DMS153 (cell line): Measurements from ENCODE around the gene IL3RA.
"Not testable (repeated sequence)": the region's sequence is repeated elsewhere in the genome, so short reads cannot be mapped to it uniquely, and the experiment has no call there.

Experiments used
- DNase-seq: peaks from one replicate; lab custom pipeline; 2025; lab: John Stamatoyannopoulos, UW

IL3RA gene

GRCh38 chrX:1400049-1400448, 63.5 kb downstream of the IL3RA start:
- no peak for DNase-seq

DNA sequence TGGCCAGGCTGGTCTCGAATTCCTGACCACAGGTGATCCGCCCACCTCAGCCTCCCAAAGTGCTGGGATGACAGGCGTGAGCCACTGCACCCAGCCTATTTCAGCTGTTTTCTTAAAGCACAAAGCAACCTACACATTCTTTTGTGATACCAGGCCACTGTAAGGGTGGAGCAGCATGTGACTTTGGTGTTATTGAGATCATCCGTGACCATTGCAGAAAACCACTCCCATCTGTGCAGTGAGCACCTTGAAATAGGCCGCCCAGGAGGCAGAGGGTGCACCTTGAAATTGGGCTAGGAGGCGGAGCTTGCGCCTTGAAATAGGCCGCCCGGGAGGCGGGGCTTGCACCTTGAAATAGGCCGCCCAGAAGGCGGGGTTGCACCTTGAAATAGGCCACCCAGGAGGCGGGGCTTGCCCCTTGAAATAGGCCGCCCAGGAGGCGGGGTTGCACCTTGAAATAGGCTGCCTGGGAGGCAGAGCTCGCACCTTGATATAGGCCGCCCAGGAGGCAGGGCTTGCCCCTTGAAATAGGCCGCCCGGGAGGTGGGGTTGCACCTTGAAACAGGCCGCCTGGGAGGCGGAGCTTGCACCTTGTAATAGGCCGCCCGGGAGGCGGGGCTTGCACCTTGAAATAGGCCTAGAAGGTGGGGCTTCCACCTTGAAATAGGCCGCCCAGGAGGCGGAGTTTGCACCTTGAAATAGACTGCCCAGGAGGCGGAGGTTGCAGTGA, 64.3 kb downstream of the IL3RA start:
- DNase-seq = no peak

DNA sequence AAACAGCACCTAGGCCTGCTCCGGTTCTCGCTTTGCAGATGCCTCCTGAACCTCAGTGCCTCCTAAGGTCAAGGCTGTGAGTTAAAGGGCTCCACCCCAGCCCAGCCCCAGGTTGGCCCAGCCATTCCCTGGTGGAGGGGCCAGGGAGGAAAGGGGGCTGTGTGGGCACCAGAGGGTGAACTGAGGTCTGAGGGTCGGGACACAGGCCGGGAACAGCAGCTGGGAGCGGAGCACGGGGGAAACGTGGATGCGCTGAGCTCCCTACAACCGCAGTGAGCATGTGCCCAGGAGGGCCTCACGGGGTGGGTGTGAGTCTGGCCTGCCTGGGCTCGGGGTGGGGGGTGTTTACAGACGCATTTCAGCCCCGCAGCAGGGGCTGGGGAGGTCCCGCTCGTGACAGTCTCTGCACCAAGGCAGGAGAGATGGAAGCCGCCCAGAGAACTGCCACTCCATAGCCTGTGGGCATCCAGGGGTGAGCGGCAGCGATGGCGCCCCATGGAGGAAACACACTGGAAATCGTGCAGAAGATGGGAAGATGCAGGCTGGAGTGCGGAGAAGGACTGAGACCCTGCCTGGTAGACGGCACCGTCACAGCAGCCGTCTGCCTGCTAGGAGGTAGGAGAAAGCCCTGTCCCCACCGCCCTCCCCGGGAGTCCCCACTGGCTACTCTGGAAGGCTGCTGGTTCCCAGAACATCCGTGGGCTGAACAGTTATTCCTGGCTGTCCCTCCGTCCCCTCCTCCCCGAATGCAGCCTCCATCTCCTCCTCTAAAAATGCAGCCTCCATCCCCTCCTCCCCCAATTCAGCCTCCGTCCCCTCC, 65.2 kb downstream of the IL3RA start:
- no peak for DNase-seq

DNA sequence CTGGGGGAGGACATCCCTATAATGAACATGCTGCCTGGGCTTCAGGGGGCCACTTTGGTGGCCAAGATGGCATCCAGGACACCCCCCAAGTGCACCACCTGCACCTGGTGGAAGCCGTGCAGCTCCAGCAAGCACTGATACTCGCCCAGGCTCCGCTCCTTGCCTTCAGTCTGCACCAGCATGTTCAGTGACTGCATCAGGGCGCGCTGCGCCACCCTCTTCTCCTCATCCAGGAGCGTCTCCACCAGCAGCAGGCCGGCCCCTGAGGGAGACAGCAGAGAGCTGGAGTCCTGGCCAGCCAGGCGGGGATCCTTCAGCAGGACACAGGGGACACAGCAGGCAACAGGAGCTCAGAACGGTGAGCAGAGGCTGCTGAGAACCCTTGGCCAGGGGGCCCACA, 66.6 kb downstream of the IL3RA start:
- no peak for DNase-seq

DNA sequence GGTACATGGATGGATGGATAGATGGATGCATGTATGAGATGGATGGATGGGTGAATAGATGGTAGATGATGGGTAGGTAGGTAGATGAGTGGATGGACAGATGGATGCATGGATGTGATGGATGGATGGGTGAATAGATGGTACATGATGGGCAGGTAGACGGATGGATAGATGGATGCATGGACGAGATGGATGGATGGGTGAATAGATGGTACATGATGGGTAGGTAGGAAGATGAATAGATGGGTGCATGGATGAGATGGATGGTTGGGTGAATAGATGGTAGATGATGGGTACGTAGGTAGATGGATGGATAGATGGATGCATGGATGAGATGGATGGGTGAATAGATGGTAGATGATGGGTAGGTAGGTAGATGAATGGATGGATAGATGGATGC, 67.3 kb downstream of the IL3RA start:
- DNase-seq = not testable (repeated sequence)

DNA sequence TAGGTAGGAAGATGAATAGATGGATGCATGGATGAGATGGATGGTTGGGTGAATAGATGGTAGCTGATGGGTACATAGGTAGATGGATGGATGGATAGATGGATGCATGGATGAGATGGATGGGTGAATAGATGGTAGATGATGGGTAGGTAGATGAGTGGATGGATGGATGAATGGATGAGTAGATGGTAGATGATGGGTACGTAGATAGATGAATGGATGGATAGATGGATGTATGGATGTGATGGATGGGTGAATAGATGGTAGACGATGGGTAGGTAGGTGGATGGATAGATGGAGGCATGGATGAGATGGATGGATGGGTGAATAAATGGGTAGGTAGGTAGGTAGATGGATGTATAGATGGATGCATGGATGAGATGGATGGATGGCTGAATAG, 69.2 kb downstream of the IL3RA start:
- DNase-seq = not testable (repeated sequence)

DNA sequence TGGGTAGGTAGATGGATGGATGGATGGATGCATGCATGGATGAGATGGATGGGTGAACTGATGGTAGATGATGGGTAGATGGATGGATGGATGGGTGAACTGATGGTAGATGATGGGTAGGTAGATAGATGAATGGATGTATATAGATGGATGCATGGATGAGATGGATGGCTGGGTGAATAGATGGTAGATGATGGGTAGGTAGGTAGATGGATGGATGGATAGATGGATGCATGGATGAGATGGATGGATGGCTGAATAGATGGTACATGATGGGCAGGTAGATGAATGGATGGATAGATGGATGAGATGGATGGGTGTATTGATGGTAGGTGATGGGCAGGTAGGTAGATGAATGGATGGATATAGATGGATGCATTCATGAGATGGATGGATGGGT, 70.5 kb downstream of the IL3RA start:
- DNase-seq = no peak

DNA sequence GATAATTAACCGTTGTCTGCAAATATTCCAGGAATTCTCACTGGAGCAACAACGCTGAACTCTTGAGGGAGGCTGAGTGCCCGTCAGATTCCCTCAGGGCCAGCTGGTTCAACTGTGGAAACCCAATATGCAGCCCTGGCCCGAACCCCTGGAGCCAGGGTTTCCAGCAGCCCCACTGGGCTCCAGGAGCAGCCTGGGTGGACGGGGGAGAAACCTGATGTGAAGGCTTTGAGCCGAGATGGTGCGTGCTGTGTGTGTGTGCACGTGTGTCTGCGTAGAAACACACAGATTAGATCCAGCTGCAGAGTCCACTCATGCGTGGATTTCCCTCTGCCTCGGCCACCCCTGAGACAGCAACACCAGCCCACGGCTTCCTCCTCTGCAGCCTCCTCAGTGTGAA, 74.7 kb downstream of the IL3RA start:
- no peak for DNase-seq

DNA sequence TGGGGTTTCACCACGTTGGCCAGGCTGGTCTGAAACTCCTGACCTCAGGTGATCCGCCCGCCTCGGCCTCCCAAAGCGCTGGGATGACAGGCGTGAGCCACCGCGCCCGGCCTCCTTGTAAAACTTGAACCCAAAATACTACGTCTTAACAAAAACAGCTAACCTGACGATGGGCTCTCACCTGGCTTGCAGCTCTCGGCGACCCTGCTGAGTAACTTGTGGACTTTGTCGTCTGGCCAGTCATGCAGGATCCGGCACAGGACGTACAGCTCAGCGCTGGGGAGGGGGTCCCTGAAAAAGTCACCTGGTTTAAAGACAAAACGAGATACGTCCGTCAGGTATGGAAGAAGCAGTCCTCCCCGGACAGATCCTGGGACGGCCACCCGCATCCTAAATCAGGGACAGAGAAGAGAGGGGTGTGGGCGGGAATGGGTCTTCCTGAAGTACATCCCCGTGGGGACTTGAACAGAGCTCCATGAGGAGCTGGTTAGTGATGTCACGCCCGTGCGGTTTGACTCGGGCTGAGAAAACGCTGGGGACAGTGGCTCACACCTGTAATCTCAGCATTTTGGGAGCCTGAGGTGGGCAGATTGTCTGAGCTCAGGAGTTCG, 76.1 kb downstream of the IL3RA start:
- no peak for DNase-seq

- no peak for DNase-seq
These were observed 79.8 kb downstream of the IL3RA start for GRCh38 chrX:1416327-1416784.

- DNase-seq = no peak
These were observed 80.6 kb downstream of the IL3RA start for GRCh38 chrX:1416965-1417760.

DNA sequence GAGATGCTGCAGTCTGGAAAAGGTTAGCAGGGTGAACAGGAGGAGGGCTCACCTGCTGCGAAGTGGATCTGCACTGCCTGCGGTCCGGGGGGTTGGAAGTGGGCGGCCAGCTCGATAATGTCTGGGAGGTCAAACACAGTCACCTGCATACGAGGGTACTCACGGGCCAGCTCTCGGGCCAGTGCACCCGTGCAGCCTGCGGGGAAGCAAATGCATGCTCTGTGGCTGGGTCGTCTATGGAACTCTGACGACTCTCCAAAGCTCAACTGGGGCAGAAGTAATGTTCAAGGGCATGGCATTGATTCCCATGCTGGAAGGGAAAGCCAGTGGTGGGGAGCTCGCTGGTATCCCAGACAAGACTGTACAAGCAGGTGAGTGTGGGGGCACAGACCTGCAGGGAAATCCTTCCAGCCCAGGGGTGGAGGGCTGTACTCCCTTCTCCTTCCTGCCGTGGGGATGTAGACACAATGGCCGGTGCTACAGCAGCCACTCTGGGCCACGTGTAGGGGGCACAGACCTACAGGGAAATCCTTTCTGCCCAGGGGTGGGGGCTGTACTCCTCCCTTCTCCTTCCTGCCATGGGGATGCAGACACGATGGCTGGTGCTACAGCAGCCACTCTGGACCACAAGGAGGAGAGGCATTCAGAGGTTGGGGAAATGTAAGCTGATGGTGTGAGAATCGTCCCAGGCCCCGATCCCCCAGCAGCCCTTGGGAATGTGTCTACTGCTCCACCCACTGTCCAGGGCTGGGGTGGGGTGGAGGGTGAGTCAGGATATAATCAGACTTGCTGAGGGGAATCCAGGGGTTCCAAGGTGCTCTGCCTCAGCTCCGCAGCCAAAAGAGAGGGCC, 81.6 kb downstream of the IL3RA start:
- no peak for DNase-seq

GRCh38 chrX:1418901-1419544, 82.4 kb downstream of the IL3RA start:
- DNase-seq = no peak

GRCh38 chrX:1419545-1420355, 83.2 kb downstream of the IL3RA start:
- DNase-seq = no peak

- DNase-seq = no peak
These were observed 83.8 kb downstream of the IL3RA start for GRCh38 chrX:1420371-1420770.

GRCh38 chrX:1421433-1422134, 85.0 kb downstream of the IL3RA start:
- no peak for DNase-seq

GRCh38 chrX:1422135-1422465, 85.5 kb downstream of the IL3RA start:
- DNase-seq = no peak

- no peak for DNase-seq
These were observed 86.6 kb downstream of the IL3RA start for GRCh38 chrX:1423215-1423614.

DNA sequence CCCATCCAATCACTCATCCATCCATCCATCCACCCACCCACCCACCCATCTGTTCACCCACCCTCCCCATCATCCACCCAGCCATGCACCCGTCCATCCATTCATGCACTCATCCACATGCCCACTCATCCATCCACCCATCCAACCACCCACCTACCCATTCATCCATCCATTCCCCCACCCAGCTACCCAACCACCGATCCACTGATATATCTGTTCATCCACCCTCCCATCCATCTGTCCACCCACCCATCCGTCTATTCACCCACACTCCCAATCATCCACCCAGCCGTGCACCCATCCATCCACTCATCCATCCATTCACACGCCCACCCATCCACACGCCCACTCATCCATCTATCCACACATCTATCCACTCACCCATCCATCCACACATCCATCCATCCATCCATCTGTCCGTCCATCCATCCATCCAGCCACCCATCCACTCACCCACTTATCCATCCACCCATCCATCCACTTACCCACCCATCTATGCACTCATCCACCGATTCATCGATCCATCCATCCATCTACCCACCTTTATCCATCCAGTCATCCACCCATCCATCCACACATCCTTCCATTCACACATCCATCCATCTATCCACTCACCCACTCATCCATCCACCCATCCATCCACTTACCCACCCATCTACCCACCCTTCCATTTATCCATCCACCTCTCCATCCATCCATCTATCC, 87.7 kb downstream of the IL3RA start:
- DNase-seq = no peak
